Panc1 (cell line): ENCODE measurements around the gene LHX1. TPM values are rescaled to one million over a fixed set of nuclear protein-coding genes. Genes with fewer than 3 reads are reported as not detected.
A peak's percentile ranks its signal among the peaks of the same experiment; 100 is the strongest.

Source experiments
- ATAC-seq: fragments of 200-7000 bp; cut with Tn5 transposase; 2 replicates; pipeline ENCODE4 v1.9.1; 2020; ENCODE audit warnings: mild to moderate bottlenecking, moderate library complexity
- BruUV-seq: library from RNA; stranded (reverse); fragments of 400-500 nt; replicated peaks from 2 replicates; lab custom pipeline; 2021; lab: Mats Ljungman, UMichigan
- CTCF ChIA-PET: fragments of 300-600 bp; sonication (Branson Sonifier 250); formaldehyde crosslinking; loops from one replicate; lab custom pipeline; 2022; ENCODE audit warnings: antibody characterized with exemption; lab: Charles Lee
- POLR2A ChIA-PET: fragments of 300-600 bp; sonication (Branson Sonifier 250); formaldehyde crosslinking; loops from one replicate; lab custom pipeline; 2022; ENCODE audit warnings: antibody characterized with exemption; lab: Charles Lee
- DNase-seq: peaks from one replicate; pipeline ENCODE4 v3.0.0-alpha.2; 2010; ENCODE audit warnings: low read depth, low spot score
- H3K27ac ChIP-seq: 2 replicates; pipeline ENCODE4 v1.5.1; 2011; ENCODE audit warnings: mild to moderate bottlenecking, low read length, inconsistent platforms
- H3K27me3 ChIP-seq: fragments of 200-500 bp; sonication (Bioruptor generic); 2 replicates; pipeline ENCODE4 v1.6.0; 2014; ENCODE audit warnings: low read length, inconsistent platforms; ENCODE audit not compliant: control insufficient read depth, insufficient read depth
- H3K36me3 ChIP-seq: fragments of 200-500 bp; sonication (Bioruptor generic); 2 replicates; pipeline ENCODE4 v1.5.1; 2014; ENCODE audit warnings: inconsistent platforms, mild to moderate bottlenecking, low read length, moderate library complexity; ENCODE audit not compliant: control insufficient read depth, insufficient read depth
- H3K4me1 ChIP-seq: 2 replicates; pipeline ENCODE4 v1.5.1; 2011; ENCODE audit warnings: inconsistent platforms, mild to moderate bottlenecking, low read length, moderate library complexity; ENCODE audit not compliant: control insufficient read depth, insufficient read depth
- H3K4me3 ChIP-seq, 2 experiments: 2 replicates each; pipeline ENCODE4 v1.5.1; 2011 to 2012; ENCODE audit warnings: low read depth in 2 of 2, low read length in 2 of 2, mild to moderate bottlenecking in 2 of 2, inconsistent platforms in 1 of 2, moderate library complexity in 1 of 2
- H3K9me3 ChIP-seq: fragments of 200-500 bp; sonication (Bioruptor generic); 2 replicates; pipeline ENCODE4 v1.5.1; 2014; ENCODE audit warnings: low read depth, mild to moderate bottlenecking, inconsistent platforms, low read length, moderate library complexity; ENCODE audit not compliant: control insufficient read depth, insufficient read depth
- POLR2AphosphoS5 ChIP-seq: IDR thresholded peaks from 2 replicates; pipeline ENCODE4 v1.6.1; 2012; ENCODE audit warnings: mild to moderate bottlenecking, low read depth, low read length, moderate library complexity
- SIN3A ChIP-seq: IDR thresholded peaks from 2 replicates; pipeline ENCODE4 v1.6.1; 2012; ENCODE audit warnings: low read depth, mild to moderate bottlenecking, low read length, moderate library complexity, borderline replicate concordance; ENCODE audit not compliant: insufficient read depth
- TCF7L2 ChIP-seq: IDR thresholded peaks from 2 replicates; pipeline ENCODE4 v1.6.1; 2011; ENCODE audit warnings: mild to moderate bottlenecking, low read depth, low read length, inconsistent platforms
- in situ Hi-C: cut with HindIII; loops from 2 replicates; pipeline ENCODE4 v1.10.0; 2016; ENCODE audit warnings: low sequenced_read_pairs, low pct_unique_long_range_greater_than_20kb
- intact Hi-C: fragments of 100-400 bp; cut with micrococcal nuclease; formaldehyde crosslinking; loops from one replicate; pipeline ENCODE4 v1.10.0; 2022; ENCODE audit not compliant: unreplicated experiment
- total RNA-seq: library from RNA; stranded (reverse); gene quantifications from one replicate; pipeline ENCODE4 v1.2.1, GENCODE V29; 2021; ENCODE audit not compliant: unreplicated experiment
- TF ChIP-seq, protein P1 (sequence below), 2 experiments: IDR thresholded peaks; 2 replicates each; pipeline ENCODE4 v1.6.1; 2011 to 2012; ENCODE audit warnings: low read depth in 2 of 2, control low read depth in 1 of 2, low read length in 1 of 2, mild to moderate bottlenecking in 1 of 2, moderate library complexity in 1 of 2; ENCODE audit not compliant: insufficient read depth in 1 of 2
- TF ChIP-seq, protein P2 (sequence below): fragments of 450-650 bp; IDR thresholded peaks from 2 replicates; pipeline ENCODE4 v1.5.1; 2017; ENCODE audit warnings: mild to moderate bottlenecking

The LHX1 gene
- total RNA-seq, 1 experiment from 2014 or later: 8.6 TPM

DNA sequence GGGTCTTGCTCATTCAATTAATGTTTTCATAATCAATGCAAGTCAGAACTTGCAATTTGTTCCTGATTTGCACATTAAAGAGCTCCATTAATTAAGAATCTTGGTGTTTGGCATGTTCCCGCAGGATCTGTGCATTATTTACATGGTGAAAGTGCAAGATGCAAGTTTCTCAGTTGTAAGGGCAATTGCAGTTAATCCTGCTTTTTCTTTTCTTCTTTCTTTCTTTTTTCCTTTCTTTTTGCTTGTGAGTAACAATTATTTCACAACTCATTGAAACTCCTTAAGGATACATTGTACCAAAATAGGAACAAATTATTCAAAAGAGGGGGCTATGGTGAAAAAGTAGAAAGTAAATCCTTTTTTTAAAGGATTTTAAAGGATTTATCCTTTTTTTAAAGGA is 35.6 kb downstream of the LHX1 start:
- no peaks in the 10 kb centered on the region for H3K9me3 ChIP-seq
- CTCF ChIA-PET: no interaction called here
- peaks cover 18% of the 10 kb centered on the region for H3K4me1 ChIP-seq
- no TSS peak for BruUV-seq
- TF ChIP-seq, protein P1, sequence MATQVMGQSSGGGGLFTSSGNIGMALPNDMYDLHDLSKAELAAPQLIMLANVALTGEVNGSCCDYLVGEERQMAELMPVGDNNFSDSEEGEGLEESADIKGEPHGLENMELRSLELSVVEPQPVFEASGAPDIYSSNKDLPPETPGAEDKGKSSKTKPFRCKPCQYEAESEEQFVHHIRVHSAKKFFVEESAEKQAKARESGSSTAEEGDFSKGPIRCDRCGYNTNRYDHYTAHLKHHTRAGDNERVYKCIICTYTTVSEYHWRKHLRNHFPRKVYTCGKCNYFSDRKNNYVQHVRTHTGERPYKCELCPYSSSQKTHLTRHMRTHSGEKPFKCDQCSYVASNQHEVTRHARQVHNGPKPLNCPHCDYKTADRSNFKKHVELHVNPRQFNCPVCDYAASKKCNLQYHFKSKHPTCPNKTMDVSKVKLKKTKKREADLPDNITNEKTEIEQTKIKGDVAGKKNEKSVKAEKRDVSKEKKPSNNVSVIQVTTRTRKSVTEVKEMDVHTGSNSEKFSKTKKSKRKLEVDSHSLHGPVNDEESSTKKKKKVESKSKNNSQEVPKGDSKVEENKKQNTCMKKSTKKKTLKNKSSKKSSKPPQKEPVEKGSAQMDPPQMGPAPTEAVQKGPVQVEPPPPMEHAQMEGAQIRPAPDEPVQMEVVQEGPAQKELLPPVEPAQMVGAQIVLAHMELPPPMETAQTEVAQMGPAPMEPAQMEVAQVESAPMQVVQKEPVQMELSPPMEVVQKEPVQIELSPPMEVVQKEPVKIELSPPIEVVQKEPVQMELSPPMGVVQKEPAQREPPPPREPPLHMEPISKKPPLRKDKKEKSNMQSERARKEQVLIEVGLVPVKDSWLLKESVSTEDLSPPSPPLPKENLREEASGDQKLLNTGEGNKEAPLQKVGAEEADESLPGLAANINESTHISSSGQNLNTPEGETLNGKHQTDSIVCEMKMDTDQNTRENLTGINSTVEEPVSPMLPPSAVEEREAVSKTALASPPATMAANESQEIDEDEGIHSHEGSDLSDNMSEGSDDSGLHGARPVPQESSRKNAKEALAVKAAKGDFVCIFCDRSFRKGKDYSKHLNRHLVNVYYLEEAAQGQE (IDR thresholded peaks at IDR 0.05; ENCODE audit: insufficient read depth in 1 of 2, low read depth in 2 of 2, low read length in 1 of 2): no peak
- TF ChIP-seq POLR2AphosphoS5 (no peak), SIN3A (no peak), TCF7L2 (no peak)
- TF ChIP-seq, protein P2, sequence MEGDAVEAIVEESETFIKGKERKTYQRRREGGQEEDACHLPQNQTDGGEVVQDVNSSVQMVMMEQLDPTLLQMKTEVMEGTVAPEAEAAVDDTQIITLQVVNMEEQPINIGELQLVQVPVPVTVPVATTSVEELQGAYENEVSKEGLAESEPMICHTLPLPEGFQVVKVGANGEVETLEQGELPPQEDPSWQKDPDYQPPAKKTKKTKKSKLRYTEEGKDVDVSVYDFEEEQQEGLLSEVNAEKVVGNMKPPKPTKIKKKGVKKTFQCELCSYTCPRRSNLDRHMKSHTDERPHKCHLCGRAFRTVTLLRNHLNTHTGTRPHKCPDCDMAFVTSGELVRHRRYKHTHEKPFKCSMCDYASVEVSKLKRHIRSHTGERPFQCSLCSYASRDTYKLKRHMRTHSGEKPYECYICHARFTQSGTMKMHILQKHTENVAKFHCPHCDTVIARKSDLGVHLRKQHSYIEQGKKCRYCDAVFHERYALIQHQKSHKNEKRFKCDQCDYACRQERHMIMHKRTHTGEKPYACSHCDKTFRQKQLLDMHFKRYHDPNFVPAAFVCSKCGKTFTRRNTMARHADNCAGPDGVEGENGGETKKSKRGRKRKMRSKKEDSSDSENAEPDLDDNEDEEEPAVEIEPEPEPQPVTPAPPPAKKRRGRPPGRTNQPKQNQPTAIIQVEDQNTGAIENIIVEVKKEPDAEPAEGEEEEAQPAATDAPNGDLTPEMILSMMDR: no peak
- ATAC-seq (no peak), DNase-seq (no peak)
- POLR2A ChIA-PET: no interaction called here
- in situ Hi-C loops: no loop called here
- H3K36me3 ChIP-seq: peaks cover 2% of the 10 kb centered on the region; the same call in 1 of the 2 replicates
- intact Hi-C loops: no loop called here
- no peak overlapping the region for H3K27ac ChIP-seq
- no peak overlapping the region for H3K4me3 ChIP-seq
- H3K27me3 ChIP-seq: no peaks in the 10 kb centered on the region

DNA sequence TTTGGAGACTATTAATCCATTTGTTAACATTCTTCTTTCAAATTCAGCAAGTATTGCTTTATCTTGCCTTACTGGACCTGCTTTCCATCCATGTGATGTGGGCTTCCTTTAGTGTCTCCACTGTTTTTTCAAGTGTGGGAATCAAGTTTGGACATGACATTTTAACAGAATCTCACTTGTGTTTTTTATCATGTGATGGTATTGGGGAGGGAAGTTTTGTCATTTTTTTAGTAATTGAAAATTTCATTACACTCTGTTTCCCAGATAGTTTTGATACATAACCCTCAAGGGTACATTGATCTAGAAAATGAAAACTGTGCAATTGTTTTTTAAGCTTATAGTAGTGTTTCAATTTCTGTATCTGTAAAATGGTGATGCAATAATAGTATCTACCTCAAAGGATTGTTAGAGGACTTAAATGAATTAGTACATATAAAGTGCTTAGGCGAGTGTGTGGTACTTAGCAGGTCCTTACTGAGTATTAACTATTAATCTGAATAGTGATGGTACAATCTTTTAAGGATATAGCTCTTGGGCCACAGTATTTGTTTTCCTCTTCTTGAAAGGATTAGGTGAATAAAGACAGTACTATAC is 38.7 kb downstream of the LHX1 start:
- TF ChIP-seq TCF7L2 (no peak), SIN3A (no peak), POLR2AphosphoS5 (no peak)
- TF ChIP-seq, protein P1 (IDR thresholded peaks at IDR 0.05; ENCODE audit: insufficient read depth in 1 of 2, low read depth in 2 of 2, low read length in 1 of 2): no peak
- TF ChIP-seq, protein P2: no peak
- Histone ChIP-seq H3K27ac (peak overlapping the region; percentile 48; the same call in 1 of the 2 replicates), H3K4me1 (peaks cover 47% of the 10 kb centered on the region), H3K27me3 (no peaks in the 10 kb centered on the region), H3K9me3 (no peaks in the 10 kb centered on the region), H3K4me3 (no peak overlapping the region), H3K36me3 (no peaks in the 10 kb centered on the region; the same call in 1 of the 2 replicates)
- in situ Hi-C loops (no loop called here), intact Hi-C loops (no loop called here)
- no peak for DNase-seq
- ChIA-PET POLR2A (no interaction called here), CTCF (no interaction called here)
- no peak for ATAC-seq
- BruUV-seq: no TSS peak
